NCI-H524 treated with DMSO at 0.1 percent for 48 hours (cell line): ENCODE measurements around the gene ATP2B3.

ENCODE experiments used
- DNase-seq: peaks from one replicate; lab custom pipeline; 2025; lab: John Stamatoyannopoulos, UW

The ATP2B3 gene

DNA sequence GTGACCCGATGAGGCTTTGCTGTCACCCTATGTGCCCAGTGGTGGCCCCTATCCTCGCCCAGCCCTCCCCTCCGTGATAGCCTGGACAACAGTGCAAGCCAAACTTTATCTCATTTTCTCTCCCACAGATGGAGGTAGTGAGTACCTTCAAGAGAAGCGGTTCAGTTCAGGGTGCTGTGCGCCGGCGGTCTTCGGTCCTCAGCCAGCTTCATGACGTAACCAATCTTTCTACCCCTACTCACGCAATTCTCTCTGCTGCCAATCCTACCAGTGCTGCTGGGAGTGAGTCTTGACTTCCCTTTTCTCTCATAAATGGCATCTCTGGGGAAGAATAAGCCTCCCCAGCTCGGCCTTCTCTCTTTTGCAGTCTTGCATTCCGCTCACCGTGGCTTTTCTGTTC, 52.0 kb downstream of the ATP2B3 start:
- no peak for DNase-seq

- DNase-seq, result peak; percentile 91
These were observed 54.1 kb downstream of the ATP2B3 start for GRCh38 chrX:153571534-153571908.

GRCh38 chrX:153572601-153573000, 55.2 kb downstream of the ATP2B3 start:
- DNase-seq, result peak; percentile 31

GRCh38 chrX:153573984-153574383, 56.5 kb downstream of the ATP2B3 start:
- DNase-seq, result no peak

- DNase-seq, result no peak
These were observed 58.9 kb downstream of the ATP2B3 start for GRCh38 chrX:153576239-153576870.

DNA sequence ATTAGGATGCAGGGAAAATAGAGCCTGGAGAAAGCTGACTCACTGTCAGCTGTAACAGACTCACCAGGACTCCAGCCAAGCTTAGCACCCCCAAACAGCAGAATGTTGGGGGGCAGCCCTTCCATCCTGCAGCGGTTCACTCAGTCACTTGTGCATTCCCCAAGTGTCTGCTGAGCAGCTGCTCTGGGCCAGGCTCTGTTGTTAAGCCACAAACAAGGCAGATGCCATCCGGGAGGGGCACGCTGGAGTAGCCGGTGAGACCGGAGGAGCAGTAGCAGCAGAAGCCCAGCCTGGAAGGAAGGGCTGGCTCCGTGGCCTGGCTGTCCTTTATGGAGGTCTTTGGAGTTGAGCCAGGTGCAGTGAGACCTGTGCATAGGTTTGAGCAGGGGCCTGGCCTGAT, 59.5 kb downstream of the ATP2B3 start:
- DNase-seq, result peak; percentile 61

GRCh38 chrX:153578200-153578835, 60.9 kb downstream of the ATP2B3 start:
- no peak for DNase-seq

- DNase-seq, result no peak
These were observed 61.4 kb downstream of the ATP2B3 start for GRCh38 chrX:153578889-153579288.

DNA sequence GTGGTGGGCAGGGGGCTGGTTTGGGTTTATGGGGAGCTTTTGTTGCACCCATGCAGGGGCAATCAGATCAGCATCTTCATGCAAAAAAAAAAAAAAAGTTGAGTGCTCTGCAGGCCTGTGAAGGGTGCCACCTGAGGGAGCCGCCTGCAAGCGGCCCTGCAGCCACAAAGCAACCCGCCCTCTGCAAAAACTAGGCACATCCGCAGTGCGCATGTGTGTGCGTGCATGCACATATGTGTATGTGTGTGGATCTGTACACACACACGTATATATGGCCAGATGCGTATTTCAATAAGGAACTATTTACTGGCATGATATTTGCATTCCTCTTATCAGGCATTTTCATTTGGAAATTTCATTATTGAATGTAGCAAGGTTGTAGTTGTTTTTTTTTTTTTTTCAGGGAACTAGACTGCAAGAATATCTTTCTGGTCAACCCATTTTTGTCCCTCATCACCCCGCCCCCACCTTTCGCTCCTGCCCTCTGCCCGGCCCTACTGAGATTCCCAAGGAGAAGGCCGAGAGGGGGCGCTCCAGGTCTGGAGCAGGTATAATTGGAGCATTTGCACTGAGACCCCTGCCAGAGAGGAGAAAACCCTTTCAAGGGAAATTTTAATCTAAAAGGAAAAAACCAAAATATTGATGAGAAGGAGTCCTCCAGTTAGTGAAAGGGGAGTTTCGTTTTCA, 63.4 kb downstream of the ATP2B3 start:
- DNase-seq, result no peak

GRCh38 chrX:153582896-153583295, 65.5 kb downstream of the ATP2B3 start:
- peak; percentile 44 for DNase-seq

GRCh38 chrX:153583433-153583832, 66.0 kb downstream of the ATP2B3 start:
- no peak for DNase-seq

- DNase-seq, result no peak
These were observed 68.4 kb downstream of the ATP2B3 start for GRCh38 chrX:153585827-153586226.

DNA sequence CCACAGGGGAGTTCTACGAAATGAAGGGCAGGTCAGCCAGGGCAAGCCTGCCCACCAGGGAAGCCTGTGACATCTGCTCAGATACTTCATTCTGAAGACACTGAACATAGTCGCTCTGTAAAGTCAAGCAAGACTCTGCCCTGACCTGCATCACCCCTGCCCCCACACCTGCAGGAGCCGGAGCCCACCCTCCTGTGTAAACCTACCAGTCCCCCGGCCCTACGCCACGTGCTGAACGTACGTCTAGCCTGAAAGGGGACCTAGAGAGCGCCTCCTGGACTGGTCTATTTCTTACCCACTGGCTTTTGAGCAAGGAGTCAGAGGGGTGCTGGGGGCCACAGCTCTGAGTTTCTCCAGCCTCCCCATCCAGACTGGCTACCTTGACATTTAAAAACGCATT, 69.9 kb downstream of the ATP2B3 start:
- DNase-seq, result no peak

- no peak for DNase-seq
These were observed 70.8 kb downstream of the ATP2B3 start for GRCh38 chrX:153588021-153588781.

DNA sequence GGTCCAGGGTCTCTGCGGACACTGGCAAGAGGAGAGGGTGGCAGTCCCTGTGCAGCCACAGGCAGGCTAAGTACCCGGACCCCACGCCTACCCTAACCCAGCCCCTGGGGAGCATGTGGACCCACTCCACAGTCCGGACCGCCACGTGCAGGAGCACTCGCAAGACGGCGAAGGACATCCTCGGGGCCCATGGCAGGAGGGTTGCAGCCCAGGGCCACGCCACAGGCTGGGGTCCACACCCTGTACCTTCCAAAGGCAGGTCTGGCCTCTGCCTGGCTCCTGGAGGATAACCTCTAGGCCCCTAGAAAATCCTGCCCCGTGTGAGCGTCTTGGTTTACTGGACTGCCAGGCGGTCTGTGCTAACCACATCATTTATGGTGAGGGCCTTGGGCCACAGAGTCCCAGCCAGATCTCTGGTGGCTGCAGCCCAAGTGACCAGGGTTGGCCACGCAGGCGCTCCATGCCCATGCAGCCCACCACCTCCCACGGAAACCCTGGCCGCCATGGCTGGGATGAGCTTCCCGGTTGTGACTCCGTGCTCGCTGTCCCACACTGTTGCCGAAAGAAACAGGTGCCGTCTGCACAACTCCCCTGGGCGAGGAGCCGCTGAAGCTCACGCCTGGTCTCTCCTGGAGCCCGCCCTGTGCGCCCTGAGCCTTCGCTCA, 71.5 kb downstream of the ATP2B3 start:
- DNase-seq, result no peak

GRCh38 chrX:153590961-153591956, 73.8 kb downstream of the ATP2B3 start:
- peak; percentile 42 for DNase-seq

- DNase-seq, result no peak
These were observed 74.8 kb downstream of the ATP2B3 start for GRCh38 chrX:153592091-153592833.

GRCh38 chrX:153592966-153593688, 75.7 kb downstream of the ATP2B3 start:
- peak; percentile 89 for DNase-seq

GRCh38 chrX:153593811-153594500, 76.5 kb downstream of the ATP2B3 start:
- no peak for DNase-seq
